IPS-NIHi11 (cell line): Measurements from ENCODE around the gene IL27RA.
A peak's percentile ranks its signal among the peaks of the same experiment; 100 is the strongest.

Experiments
- DNase-seq: peaks from one replicate; pipeline ENCODE4 v3.0.0; 2012; ENCODE audit warnings: mixed read lengths, low spot score

IL27RA gene

DNA sequence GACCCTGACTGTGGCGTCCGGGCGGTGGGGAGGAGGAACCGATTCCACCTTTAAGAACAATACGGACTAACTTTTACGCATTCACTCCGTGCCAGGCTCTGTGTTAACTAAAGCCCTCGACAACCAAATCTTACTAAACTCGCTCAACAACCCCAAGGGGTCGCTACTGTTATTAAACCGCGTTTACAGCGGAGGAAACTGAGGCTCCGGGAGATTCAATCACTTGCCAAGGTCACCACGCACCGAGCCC is 57.8 kb downstream of the IL27RA start:
- DNase-seq = no peak

DNA sequence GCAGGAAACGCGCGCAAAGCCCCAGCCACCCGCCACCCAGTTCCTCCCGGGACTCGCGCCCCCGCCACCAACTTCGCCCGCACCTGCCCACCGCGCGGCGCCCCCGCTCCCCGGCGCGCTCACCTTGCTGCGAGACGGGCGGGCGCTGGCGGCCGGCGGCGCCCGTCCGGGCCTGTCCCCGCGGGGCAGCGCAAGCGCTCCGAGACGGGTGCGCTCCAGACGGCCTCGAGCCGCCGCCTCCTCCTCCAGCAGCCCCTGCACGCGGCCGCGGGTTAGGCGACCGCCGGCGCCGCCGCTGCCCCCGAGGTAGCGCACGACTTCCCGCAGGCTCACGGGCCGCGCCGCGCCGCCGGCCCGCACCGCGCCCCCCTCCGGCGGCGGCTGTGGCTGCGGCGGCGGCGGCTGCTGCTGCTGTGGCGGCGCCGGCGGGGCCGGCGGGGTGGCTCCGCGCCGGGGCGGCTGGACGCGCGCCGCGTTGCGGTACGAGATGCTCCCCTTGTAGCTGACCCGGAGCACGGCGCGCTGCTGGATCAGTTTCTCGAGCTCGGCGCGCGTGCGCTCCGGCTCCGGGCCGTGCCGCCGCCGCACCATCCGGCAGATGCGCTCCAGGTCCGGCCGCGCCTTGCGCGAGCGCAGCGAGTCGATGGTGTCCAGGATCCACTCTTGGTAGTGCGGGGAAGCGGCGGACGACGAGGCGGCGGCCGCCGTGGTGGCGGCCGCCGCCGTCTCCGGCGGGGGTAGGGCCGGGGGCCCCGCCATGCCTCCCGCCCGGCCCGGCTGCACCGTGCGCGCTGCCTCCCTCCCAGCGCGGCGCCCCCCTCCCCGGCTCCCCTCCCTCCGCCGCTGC is 58.3 kb downstream of the IL27RA start:
- peak; percentile 77 for DNase-seq

DNA sequence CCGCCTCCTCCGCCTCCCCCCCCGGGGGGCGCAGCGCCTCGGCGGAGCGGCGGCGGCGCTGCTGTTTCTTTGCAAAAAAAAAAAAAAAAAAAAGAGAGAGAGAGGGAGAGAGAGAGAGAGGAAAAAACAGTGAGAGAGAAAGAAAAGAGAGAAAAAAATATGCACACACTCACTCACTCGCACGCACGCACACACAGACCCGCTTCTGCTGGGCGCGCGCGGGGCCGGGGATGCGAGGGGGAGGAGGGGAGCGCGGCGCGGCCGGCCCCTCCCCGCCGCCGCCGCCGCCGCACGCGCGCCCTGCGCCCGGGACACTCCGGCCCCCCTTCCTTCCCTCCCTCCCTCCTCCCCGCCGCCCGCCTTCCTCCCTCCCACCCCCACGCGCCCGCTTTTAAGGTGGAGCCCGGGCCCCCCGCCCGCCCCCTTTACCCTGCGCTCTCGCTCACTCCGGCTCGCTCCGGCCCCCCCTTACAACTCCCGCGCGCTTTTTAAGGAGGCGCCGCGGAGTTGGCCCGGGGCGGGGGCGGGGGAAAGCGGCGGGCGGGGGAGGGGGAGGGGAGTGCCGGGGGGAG is 59.0 kb downstream of the IL27RA start, which contains the start of gene SAMD1:
Gene SAMD1 (minus strand): TSS at position 243 of the 572 bp plus-strand sequence.
- DNase-seq = peak; percentile 87

DNA sequence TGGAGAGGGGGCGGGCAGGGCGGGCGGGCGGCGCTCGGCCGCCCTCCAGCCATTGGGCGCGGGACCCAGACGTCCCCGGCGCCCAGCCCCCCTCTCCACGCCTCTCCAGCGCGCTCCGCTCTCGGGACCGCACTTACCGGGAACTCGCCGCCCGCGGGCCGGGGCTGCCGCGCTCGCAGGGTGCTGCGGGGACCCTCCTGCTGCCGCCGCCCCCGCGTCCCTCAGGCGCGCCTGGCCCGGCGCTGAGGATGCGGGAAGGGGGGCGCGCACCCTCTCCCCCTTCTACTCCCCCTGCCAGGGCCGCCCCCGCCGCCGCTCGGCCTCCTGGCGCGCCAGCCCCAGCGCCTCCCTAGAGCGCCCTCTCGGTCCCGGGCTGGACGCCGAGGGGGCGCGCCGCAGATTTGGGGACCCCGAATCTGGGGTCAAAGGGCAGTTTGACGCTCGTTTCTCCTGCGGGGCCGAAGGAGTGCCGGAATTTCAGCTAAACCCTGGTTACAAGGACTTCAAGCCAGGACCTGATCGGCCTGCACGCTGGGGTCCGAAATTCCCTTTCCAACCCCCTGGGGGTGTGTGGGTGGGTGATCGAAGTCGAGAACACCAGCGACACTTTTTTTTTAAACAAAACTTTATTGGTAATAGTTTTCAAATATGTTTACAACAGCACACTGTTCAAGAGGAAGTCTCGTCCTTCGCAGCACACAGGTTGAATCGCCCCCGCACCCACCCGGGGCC is 59.7 kb downstream of the IL27RA start:
- peak; percentile 92 for DNase-seq

DNA sequence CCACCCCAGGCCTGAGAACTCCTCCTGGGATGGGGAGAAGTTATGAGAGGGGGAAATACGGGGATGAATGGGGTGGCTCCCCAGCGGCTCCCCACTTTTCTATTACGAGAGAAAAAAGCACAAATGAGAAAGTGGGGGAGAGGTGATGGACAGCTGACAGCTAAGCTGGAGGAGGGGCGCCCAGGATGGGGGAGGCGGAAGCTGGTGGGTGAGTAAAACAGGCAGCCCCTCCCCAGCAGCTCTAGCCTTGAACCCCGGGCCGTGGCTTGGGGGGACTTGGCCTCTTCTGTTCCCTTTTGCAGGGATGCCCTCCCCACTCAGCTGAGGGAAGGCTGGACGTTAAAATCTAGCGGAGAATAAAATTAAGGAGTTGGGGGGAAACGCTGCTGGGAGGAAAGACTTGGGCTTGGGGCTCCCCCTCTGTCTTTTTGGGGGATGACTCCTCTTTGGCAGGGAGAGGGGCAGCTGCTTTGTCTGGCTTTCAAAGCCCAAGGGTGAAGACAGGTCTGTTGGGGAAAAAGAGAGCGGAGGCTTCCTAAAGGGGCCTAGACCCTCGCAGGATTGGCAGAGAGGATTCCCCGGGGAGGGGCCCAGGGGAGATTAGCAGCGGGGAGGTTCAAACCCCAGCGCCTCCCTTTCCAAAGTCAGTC is 60.4 kb downstream of the IL27RA start:
- DNase-seq = no peak

DNA sequence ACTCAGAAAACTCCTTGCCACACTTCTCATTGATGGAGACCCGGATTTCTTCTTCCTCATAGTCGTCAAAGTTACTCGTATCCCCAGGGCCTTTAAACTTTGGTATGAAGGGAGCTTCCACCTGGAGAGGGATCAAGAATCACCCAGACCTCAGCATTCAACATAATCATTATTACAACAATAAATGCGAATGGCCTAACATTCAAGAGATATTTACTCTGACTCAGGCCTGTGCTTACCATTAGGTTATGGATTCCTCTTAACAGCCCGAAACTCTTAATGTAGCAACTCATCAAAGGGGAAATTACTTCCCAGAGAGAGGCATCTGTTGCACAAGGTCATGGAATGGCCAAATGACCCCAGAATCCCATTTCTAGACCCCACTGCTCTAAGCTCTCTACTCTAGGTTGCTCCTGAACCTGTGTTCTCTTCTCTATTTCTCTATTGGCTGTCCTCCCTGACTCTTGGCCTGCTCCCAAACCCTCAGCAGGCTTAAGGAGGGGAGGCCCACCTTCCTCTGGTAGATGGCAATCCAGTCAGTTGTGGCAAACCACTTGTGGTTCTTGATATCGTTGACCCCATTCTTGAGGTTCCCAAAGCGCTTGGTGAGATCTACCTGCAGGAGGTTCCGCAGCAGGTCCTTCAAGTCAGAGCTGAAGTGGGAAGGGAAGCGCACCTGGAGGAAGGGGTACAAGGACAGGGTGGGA is 61.7 kb downstream of the IL27RA start:
- no peak for DNase-seq

DNA sequence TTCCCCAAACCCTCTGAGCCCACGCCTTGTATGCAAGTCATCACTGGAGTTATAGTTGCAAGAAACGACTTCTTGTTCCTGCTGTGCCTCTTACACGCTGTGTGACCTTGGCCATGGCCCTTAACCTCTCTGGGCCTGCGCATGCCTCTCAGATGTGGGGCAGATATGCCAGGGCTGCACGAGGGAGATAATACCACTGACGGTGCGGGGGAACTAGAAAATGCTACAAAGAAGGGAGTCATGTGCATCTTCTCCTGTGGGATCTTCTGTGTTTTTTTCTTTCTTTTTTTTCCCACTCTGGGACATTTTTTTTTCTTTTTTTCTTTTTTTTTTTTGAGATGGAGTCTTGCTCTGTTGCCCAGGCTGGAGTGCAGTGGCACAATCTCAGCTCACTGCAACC is 63.3 kb downstream of the IL27RA start:
- no peak for DNase-seq

DNA sequence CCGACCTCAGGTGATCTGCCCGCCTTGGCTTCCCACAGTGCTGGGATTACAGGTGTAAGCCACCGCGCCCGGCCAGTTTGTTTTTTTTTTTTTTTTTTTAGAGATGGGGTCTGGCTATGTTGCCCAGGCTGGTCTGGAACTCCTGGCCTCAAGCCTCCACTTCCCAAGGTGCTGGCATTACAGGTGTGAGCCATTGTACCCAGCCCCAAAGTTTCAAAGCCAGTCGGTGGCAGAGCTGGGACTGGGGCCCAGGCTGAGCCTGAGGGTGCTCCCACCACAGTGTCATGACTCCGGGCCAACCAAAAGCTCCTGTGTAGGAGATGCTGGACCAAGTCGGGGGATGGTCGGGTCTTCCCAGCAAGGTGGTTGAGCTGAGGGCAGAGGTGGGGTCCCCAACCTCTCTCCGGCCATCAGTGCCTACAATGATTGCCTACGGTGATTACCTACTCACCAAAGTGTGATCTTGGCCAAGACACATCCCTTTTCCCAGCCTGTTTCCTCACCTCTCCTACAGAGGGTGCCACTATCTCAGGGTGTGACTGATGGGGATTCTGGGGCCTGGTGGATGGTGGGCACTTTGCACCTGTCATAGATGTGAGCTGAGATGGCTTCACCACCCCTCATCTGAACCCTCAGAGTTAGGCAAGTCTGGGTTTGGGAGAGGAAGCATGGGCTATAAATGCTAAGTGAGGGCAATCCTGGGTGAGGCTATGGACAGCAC is 64.9 kb downstream of the IL27RA start:
- DNase-seq = no peak

DNA sequence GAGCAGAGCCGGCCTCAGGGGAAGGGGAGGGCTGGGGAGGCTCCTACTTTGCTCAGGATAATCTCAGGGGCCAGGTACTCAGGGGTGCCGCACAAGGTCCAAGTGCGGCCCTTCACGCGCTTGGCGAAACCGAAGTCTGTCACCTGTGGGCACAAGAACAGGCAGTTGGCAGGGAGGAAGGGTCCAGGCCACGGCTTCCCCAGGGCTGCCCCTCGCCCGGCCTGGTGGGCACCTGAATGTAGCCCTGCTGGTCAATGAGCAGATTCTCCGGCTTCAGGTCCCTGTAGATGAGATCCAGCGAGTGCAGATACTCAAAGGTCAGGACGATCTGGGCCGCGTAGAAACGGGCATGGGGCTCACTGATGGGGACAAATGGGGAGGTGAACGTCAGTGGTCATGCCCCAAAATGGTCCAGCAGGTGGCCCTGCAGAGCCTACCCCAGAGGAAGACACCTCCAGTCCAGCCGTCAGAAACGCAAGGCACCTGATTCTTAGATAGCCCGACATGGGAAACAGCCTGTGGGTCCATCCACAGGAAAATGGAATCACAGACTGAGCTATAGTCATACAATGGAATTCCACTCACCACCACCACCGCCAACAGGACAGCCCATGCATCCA is 66.1 kb downstream of the IL27RA start:
- DNase-seq = no peak

DNA sequence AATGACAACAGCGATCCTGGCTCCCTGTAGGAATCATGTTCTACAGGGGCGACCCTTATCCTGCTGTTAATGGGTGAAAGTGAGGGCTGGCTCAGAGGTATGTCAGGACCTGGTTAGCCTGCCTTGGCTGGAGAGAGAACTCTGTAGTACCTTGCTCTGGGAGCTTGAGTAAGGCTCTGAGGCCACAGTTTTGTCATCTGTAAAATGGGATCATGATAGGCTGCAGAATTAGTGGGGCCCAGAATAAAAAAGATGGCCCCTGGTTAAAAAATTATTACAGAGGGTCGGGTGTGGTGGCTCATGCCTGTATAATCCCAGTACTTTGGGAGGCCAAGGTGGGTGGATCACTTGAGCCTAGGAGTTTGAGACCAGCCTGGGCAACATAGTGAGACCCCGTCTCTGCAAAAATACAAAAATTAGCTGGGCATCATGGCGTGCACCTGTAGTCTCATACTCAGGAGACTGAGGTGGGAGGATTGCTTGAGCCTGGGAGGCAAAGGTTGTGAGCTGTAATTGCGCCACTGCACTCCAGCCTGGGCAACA is 69.5 kb downstream of the IL27RA start:
- no peak for DNase-seq

DNA sequence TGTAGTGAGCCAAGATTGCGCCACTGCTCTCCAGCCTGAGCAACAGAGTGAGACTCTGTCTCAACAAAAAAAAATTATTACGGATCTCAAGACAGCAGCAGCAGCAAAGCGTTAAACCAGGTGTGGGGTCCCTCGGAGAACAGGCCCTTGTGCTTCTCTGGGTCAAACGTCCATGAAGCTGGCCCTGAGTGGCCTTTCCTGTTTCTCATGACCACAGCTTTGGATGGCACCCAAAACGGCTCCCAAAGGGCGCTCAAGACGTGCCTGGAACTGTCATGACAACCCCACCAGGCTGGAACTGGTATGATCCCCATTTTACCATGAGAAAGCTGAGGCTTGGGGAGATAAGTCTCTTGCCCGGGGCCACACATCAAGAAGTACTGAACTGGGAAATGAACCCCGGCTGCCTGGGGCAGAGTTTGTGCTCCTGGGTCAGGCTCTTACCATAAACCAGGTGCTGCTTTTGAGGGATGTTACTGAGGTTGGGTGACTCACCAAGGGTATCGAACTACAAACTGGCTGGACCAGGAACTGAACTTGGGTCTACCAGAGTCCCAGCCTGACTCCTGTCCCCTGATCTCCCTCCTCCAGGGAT is 70.6 kb downstream of the IL27RA start:
- DNase-seq = no peak

DNA sequence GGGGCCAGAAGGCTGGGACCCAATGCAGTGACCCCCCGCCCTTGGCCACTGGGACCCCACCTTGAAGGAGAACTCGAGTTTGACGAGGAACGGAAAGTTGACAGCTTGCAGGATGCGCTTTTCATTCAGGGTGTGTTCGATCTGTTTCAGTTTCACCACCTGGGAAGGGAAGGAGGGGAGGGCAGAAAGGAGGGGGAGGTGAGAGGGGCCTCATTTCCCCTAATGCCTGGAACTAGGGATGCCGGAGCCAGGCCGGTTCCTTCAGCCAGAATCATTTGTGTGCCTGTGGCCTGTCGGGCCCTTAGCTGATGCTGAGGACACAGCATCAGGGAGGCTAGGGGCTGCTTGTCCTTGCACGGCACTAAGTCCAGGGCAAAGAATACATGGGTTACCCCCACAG is 71.2 kb downstream of the IL27RA start:
- no peak for DNase-seq
